ENCODE data around the gene CPT1C.
A peak's percentile ranks its signal among the peaks of the same experiment; 100 is the strongest.

Gene CPT1C

DNA sequence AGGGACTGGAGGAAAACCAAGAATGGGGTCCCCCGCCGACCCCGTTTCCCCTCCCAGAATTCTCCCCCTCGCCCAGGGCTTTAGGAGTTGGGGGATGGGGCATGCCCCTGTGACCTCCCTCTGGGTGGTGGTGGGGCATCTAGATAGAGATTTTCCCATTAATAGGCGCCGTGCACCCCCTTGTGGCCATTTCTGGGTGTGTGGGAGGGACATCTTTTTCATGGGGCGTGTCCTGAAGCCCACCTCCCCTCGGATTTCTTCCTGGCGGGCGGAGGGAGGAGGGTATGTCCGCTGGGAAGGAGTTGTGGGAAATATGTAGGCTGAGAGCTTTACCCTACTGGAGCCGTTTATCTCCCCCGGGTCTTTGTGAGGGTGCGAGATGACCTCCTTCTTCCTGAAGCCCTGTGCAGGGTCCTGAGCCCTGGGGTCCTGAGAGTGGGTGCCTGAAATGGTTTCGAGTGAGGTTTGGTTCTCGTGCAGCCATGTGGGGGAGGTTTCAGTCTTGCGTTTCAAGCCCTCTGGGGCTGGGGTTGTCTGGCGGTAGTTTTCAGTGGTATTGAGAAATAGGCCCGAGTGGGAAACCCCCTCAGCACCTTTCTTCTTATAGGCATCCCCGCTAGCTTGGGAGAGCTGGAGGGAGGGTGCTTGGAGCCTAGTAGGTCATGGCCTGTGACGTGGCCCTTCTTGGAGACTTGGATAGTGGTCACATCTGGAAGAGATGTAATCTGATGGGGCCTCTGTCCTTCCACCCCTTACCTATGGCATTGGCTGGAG lies 12.8 kb upstream of the CPT1C start:
- TF ChIP-seq, protein P1, sequence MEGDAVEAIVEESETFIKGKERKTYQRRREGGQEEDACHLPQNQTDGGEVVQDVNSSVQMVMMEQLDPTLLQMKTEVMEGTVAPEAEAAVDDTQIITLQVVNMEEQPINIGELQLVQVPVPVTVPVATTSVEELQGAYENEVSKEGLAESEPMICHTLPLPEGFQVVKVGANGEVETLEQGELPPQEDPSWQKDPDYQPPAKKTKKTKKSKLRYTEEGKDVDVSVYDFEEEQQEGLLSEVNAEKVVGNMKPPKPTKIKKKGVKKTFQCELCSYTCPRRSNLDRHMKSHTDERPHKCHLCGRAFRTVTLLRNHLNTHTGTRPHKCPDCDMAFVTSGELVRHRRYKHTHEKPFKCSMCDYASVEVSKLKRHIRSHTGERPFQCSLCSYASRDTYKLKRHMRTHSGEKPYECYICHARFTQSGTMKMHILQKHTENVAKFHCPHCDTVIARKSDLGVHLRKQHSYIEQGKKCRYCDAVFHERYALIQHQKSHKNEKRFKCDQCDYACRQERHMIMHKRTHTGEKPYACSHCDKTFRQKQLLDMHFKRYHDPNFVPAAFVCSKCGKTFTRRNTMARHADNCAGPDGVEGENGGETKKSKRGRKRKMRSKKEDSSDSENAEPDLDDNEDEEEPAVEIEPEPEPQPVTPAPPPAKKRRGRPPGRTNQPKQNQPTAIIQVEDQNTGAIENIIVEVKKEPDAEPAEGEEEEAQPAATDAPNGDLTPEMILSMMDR (IDR thresholded peaks at IDR 0.05; ENCODE audit: borderline replicate concordance, insufficient read depth, low read depth, low read length): peak; percentile 58; the same call in 1 of the 2 replicates
- H3K4me3 ChIP-seq (ENCODE audit: low read depth, low read length): peak overlapping the region; percentile 94

DNA sequence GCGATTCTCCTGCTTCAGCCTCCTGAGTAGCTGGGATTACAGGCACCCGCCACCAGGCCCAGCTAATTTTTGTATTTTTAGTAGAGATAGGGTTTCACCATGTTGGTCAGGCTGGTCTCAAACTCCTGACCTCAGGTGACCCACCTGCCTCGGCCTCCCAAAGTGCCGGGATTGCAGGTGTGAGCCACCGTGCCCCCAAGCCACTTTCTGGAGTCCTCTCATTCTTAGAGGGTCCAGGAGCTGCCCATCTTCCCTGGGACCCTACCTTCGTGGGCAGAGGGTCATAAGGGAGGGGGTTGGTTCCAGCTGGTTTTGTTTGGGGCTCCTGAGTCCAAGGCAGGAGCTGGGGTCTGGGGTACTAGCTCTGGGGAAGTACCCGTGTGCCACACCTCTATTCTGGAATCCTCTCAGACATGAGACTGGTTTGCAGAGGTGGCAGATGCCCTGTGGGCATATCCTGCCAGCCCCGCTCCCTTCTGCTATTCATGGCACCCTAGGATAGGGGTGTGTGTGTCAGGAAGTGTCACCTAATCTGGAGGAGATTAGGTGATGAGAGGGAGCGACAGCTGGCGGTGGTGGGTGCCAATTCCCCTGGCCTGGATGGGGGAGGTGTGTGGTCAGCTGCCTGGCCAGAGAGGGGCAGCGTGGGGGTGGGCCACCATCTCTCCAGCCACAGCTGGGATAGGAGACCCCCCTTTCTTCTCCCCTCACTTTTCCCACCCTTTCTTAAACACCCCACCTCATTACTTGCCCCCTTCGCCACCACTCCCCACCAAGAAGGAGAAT lies 11.7 kb upstream of the CPT1C start:
- TF ChIP-seq, protein P1 (IDR thresholded peaks at IDR 0.05; ENCODE audit: borderline replicate concordance, insufficient read depth, low read depth, low read length): no peak
- H3K4me3 ChIP-seq (ENCODE audit: low read depth, low read length): peak overlapping the region; percentile 47

GRCh38 chr19:49679771-49680413 lies 11.0 kb upstream of the CPT1C start:
- peak overlapping the region; percentile 47 for H3K4me3 ChIP-seq (ENCODE audit: low read depth, low read length)
- TF ChIP-seq, protein P1 (IDR thresholded peaks at IDR 0.05; ENCODE audit: borderline replicate concordance, insufficient read depth, low read depth, low read length): no peak

GRCh38 chr19:49680421-49681351 lies 10.2 kb upstream of the CPT1C start:
- TF ChIP-seq, protein P1 (IDR thresholded peaks at IDR 0.05; ENCODE audit: borderline replicate concordance, insufficient read depth, low read depth, low read length): peak; percentile 100
- peak overlapping the region; percentile 47 for H3K4me3 ChIP-seq (ENCODE audit: low read depth, low read length)

GRCh38 chr19:49681830-49682229 lies 9.1 kb upstream of the CPT1C start:
- H3K4me3 ChIP-seq (ENCODE audit: low read depth, low read length): no peak overlapping the region
- TF ChIP-seq, protein P1 (IDR thresholded peaks at IDR 0.05; ENCODE audit: borderline replicate concordance, insufficient read depth, low read depth, low read length): no peak

DNA sequence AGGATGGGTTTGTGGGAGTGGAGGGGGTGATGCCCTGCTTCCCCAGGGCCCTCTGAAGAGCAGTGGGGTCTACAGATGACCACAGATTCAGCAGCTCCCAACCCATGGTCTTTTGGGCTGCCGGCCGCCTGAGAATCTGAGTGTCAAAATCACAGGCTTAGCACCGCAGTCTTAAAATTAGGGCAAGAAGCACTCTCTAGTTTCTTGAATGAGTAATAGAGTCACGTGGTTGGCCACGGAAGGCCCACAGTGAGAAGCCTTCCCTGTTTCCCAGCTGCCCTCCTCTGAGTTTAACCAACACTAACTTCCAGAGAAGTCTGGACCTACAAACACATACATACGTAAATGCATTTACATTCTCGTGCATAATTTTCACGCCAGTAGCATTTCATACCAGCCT lies 8.6 kb upstream of the CPT1C start:
- no peak overlapping the region for H3K4me3 ChIP-seq (ENCODE audit: low read depth, low read length)
- TF ChIP-seq, protein P1 (IDR thresholded peaks at IDR 0.05; ENCODE audit: borderline replicate concordance, insufficient read depth, low read depth, low read length): no peak
